Stimulated activated CD4-positive, alpha-beta T cell treated with anti-CD3 and anti-CD28 coated beads, Interleukin-1b, Interleukin-23, amount 100 ng/mL, for 24 hours (primary cell): ENCODE measurements around the gene CTNS.

Source experiments
- DNase-seq, 4 experiments: peaks; one replicate each; pipeline ENCODE4 v3.0.0-alpha.2; 2020; ENCODE audit warnings: low read depth in 4 of 4, low spot score in 1 of 4

Gene CTNS

DNA sequence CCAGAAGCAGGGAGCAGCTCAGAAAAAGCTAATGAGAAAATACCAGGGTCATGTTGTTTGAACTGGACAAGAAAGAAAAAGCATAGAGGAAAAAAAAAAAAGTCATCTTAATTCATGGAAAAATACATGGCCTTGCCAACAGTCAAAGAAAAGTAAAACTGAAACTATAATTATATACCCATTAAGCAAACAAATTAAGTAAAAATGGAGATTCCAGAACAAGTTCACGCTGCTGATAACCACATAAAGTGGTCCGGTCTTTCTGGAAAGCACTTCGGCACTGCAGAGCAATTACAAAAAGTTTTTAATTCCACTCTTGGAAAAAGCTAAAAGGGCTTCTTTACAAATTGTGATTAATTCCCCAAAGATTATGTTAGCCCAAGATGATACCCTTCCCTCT, 71.8 kb downstream of the CTNS start:
- no peak for DNase-seq

DNA sequence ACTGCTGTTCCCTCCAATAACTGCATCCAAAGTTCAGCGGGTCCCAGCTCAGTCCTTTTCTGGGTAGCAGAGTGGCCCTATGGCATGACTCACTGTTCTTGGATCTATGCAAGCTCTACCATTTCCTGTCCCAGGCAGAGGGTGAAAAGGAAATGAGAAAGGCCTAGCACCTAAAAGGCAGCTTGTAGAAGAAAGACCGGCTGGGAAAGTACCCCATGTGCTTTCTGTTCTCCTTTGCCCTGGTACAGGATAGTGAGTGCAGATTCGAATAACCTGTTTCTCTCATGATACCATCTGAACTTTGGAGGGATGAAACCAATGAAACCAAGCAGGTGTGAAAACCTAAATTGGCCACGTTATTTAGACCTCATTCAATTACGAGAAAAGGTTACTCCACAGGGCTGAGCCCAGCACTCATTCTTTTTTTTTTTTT, 74.4 kb downstream of the CTNS start:
- peak in 3 of 4 experiments; percentile 47 to 65 (median 49) for DNase-seq
